NCI-H69 (cell line): ENCODE measurements around the gene ATXN7L3.
A peak's percentile ranks its signal among the peaks of the same experiment; 100 is the strongest.
"Not testable (repeated sequence)": the region's sequence is repeated elsewhere in the genome, so short reads cannot be mapped to it uniquely, and the experiment has no call there.

ENCODE experiments used
- DNase-seq: peaks from one replicate; lab custom pipeline; 2025; lab: John Stamatoyannopoulos, UW

The ATXN7L3 gene

GRCh38 chr17:44174427-44174826, 25.3 kb downstream of the ATXN7L3 start:
- no peak for DNase-seq

GRCh38 chr17:44171931-44172455, 27.7 kb downstream of the ATXN7L3 start:
- DNase-seq = peak; percentile 22

GRCh38 chr17:44170499-44171201, 29.0 kb downstream of the ATXN7L3 start, which contains the start of gene ASB16:
TSS of gene ASB16 (plus strand) at chr17:44170704. CDS start at chr17:44170790, 86 bp downstream.
- DNase-seq = peak; percentile 31

GRCh38 chr17:44170135-44170498, 29.6 kb downstream of the ATXN7L3 start:
- no peak for DNase-seq

- DNase-seq = no peak
These were observed 32.4 kb downstream of the ATXN7L3 start for GRCh38 chr17:44167181-44167861.

- DNase-seq = no peak
These were observed 35.2 kb downstream of the ATXN7L3 start for GRCh38 chr17:44164476-44164875.

- no peak for DNase-seq
These were observed 40.0 kb downstream of the ATXN7L3 start for GRCh38 chr17:44159519-44160210.

GRCh38 chr17:44155488-44155887, 44.2 kb downstream of the ATXN7L3 start:
- DNase-seq = peak; percentile 43

- no peak for DNase-seq
These were observed 46.8 kb downstream of the ATXN7L3 start for GRCh38 chr17:44152875-44153274.

- no peak for DNase-seq
These were observed 49.8 kb downstream of the ATXN7L3 start for GRCh38 chr17:44149750-44150329.

GRCh38 chr17:44149066-44149465, 50.6 kb downstream of the ATXN7L3 start:
- not testable (repeated sequence) for DNase-seq

- no peak for DNase-seq
These were observed 51.9 kb downstream of the ATXN7L3 start for GRCh38 chr17:44147812-44148211.

- DNase-seq = no peak
These were observed 53.0 kb downstream of the ATXN7L3 start for GRCh38 chr17:44146375-44147346.

- no peak for DNase-seq
These were observed 54.5 kb downstream of the ATXN7L3 start for GRCh38 chr17:44144966-44145739.

GRCh38 chr17:44143921-44144320, 55.8 kb downstream of the ATXN7L3 start:
- not testable (repeated sequence) for DNase-seq
